RWPE2 (cell line): ENCODE measurements around the gene TJAP1.

Source experiments
- ATAC-seq: fragments of 200-7000 bp; cut with Tn5 transposase; 3 replicates; pipeline ENCODE4 v1.9.1; 2021; ENCODE audit warnings: low read depth
- DNase-seq: peaks from one replicate; pipeline ENCODE4 v3.0.0-alpha.2; 2020; ENCODE audit warnings: low spot score
- H3K27ac ChIP-seq: fragments of 450-650 bp; 2 replicates; pipeline ENCODE4 v1.5.1; 2017; ENCODE audit warnings: mild to moderate bottlenecking; ENCODE audit not compliant: poor library complexity, severe bottlenecking
- H3K27me3 ChIP-seq: fragments of 250-450 bp; sonication (Bioruptor Pico); 2 replicates; pipeline ENCODE4 v1.5.1; 2021; ENCODE audit warnings: mild to moderate bottlenecking, moderate library complexity; ENCODE audit not compliant: insufficient read depth, poor library complexity, severe bottlenecking
- H3K36me3 ChIP-seq: fragments of 250-450 bp; sonication (Bioruptor Pico); 2 replicates; pipeline ENCODE4 v1.5.1; 2020; ENCODE audit warnings: low read depth, mild to moderate bottlenecking, moderate library complexity
- H3K4me1 ChIP-seq: fragments of 250-450 bp; sonication (Bioruptor Pico); 2 replicates; pipeline ENCODE4 v1.5.1; 2021; ENCODE audit warnings: mild to moderate bottlenecking, moderate library complexity; ENCODE audit not compliant: insufficient read depth, poor library complexity, severe bottlenecking
- H3K4me3 ChIP-seq: fragments of 250-450 bp; sonication (Bioruptor Pico); 2 replicates; pipeline ENCODE4 v1.5.1; 2021; ENCODE audit warnings: mild to moderate bottlenecking, moderate library complexity; ENCODE audit not compliant: severe bottlenecking
- H3K9me3 ChIP-seq: fragments of 250-450 bp; sonication (Bioruptor Pico); 2 replicates; pipeline ENCODE4 v1.5.1; 2021; ENCODE audit warnings: mild to moderate bottlenecking, moderate library complexity; ENCODE audit not compliant: severe bottlenecking
- CTCF ChIP-seq: fragments of 450-650 bp; IDR thresholded peaks from one replicate; pipeline ENCODE4 v1.5.1; 2017; ENCODE audit warnings: mild to moderate bottlenecking, moderate library complexity; ENCODE audit not compliant: poor library complexity, severe bottlenecking

The TJAP1 gene

GRCh38 chr6:43541774-43542471, 64.6 kb downstream of the TJAP1 start:
- Histone ChIP-seq H3K4me3 (no peak overlapping the region), H3K27me3 (no peaks in the 10 kb centered on the region), H3K4me1 (no peaks in the 10 kb centered on the region), H3K9me3 (no peaks in the 10 kb centered on the region), H3K27ac (no peak overlapping the region), H3K36me3 (peaks cover 95% of the 10 kb centered on the region)
- DNase-seq (no peak), ATAC-seq (no peak)
- TF ChIP-seq CTCF, result no peak

GRCh38 chr6:43544461-43544860, 67.1 kb downstream of the TJAP1 start:
- no peak overlapping the region for H3K27ac ChIP-seq
- no peak overlapping the region for H3K4me3 ChIP-seq
- H3K4me1 ChIP-seq, result no peaks in the 10 kb centered on the region
- peaks cover 100% of the 10 kb centered on the region for H3K36me3 ChIP-seq
- H3K9me3 ChIP-seq, result no peaks in the 10 kb centered on the region
- H3K27me3 ChIP-seq, result no peaks in the 10 kb centered on the region
- ATAC-seq, result no peak
- no peak for DNase-seq
- TF ChIP-seq CTCF, result no peak

GRCh38 chr6:43547222-43547621, 69.9 kb downstream of the TJAP1 start:
- TF ChIP-seq CTCF, result no peak
- Histone ChIP-seq H3K4me1 (no peaks in the 10 kb centered on the region), H3K27ac (no peak overlapping the region), H3K9me3 (no peaks in the 10 kb centered on the region), H3K36me3 (peaks cover 100% of the 10 kb centered on the region), H3K4me3 (no peak overlapping the region), H3K27me3 (no peaks in the 10 kb centered on the region)
- no peak for DNase-seq
- no peak for ATAC-seq
